HUES64 (cell line): ENCODE measurements around the gene ACACB.
A peak's percentile ranks its signal among the peaks of the same experiment; 100 is the strongest.

Experiments used
- H3K27ac ChIP-seq: 2 replicates; pipeline ENCODE4 v1.7.0; 2013; ENCODE audit warnings: low read depth, low read length, inconsistent platforms
- H3K27me3 ChIP-seq: 2 replicates; pipeline ENCODE4 v1.6.1; 2013; ENCODE audit warnings: mild to moderate bottlenecking, low read length; ENCODE audit not compliant: insufficient read depth
- H3K36me3 ChIP-seq: 2 replicates; pipeline ENCODE4 v1.6.1; 2013; ENCODE audit warnings: mild to moderate bottlenecking, low read length; ENCODE audit not compliant: insufficient read depth
- H3K4me1 ChIP-seq: 2 replicates; pipeline ENCODE4 v1.6.1; 2013; ENCODE audit warnings: mild to moderate bottlenecking, low read length, moderate library complexity; ENCODE audit not compliant: insufficient read depth
- H3K4me3 ChIP-seq: 2 replicates; pipeline ENCODE4 v1.5.1; 2013; ENCODE audit warnings: mild to moderate bottlenecking, low read length, moderate library complexity
- H3K9ac ChIP-seq: 2 replicates; pipeline ENCODE4 v1.6.1; 2013; ENCODE audit warnings: mild to moderate bottlenecking, low read depth, low read length
- H3K9me3 ChIP-seq: 2 replicates; pipeline ENCODE4 v1.6.1; 2013; ENCODE audit warnings: low read depth, low read length; ENCODE audit not compliant: insufficient read depth
- WGBS: fragments of 150-250, 120-280 bp; methylation state at CpG from one replicate; pipeline ENCODE4 v1.1.7; 2013; ENCODE audit warnings: missing lambda C conversion rate; 5-methylcytosine and 5-hydroxymethylcytosine counted together

Gene ACACB

GRCh38 chr12:109110988-109111495 is 5.3 kb upstream of the ACACB start:
- Histone ChIP-seq H3K9me3 (no peaks in the 10 kb centered on the region), H3K4me3 (peak overlapping the region; percentile 61), H3K27ac (peak overlapping the region; percentile 65), H3K27me3 (no peaks in the 10 kb centered on the region), H3K9ac (peak overlapping the region; percentile 54), H3K36me3 (peaks cover 43% of the 10 kb centered on the region), H3K4me1 (peaks cover 16% of the 10 kb centered on the region)
- WGBS, result 18% methylated on average over 28 of the region's 28 CpGs

DNA sequence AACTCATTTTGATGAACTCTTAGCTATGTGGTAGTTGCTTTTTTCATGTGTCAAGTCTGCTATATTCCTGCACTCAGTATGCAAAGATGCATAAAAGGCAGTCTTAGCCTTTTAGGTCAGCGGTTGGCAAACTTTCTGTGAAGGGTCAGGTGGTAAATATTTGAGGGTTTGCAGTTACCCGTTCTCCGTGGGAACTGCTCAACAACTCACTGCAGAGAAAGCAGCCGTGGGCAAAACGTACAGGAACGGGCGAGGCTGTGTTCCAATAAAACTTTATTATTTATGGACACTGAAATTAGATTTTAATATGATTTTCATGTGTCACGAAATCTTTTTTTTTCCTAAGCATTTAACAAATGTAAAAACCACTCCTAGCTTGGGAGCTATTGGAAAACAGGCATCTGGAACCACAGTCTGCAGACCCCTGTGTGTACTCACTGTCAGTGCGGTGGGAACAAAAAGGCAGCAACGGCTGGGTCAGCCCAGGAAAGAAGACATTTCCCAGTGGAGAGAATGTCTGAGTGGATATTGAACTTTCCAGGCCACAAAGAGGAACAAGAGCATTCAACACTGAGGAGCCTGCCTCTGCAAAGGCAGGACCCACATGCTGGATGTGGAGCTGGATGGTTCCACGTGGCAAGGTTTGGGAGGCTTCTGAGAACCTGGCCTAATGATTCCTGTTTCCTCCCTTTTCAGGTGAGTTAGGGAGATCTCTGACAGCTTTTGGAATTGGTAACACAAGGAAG is 3.5 kb upstream of the ACACB start:
- H3K36me3 ChIP-seq, result peaks cover 26% of the 10 kb centered on the region
- no peaks in the 10 kb centered on the region for H3K9me3 ChIP-seq
- H3K27ac ChIP-seq, result no peak overlapping the region
- WGBS, result 95% methylated on average over 10 of the region's 11 CpGs
- no peak overlapping the region for H3K4me3 ChIP-seq
- no peaks in the 10 kb centered on the region for H3K27me3 ChIP-seq
- H3K9ac ChIP-seq, result no peak overlapping the region
- peaks cover 18% of the 10 kb centered on the region for H3K4me1 ChIP-seq

- Histone ChIP-seq H3K4me3 (no peak overlapping the region), H3K9me3 (no peaks in the 10 kb centered on the region), H3K9ac (no peak overlapping the region), H3K36me3 (peaks cover 18% of the 10 kb centered on the region), H3K27ac (no peak overlapping the region), H3K4me1 (peaks cover 18% of the 10 kb centered on the region), H3K27me3 (no peaks in the 10 kb centered on the region)
- 94% methylated on average over 5 of the region's 5 CpGs for WGBS
Observed at GRCh38 chr12:109113661-109114321, 2.6 kb upstream of the ACACB start.

- Histone ChIP-seq H3K4me1 (peaks cover 18% of the 10 kb centered on the region), H3K4me3 (no peak overlapping the region), H3K27ac (no peak overlapping the region), H3K27me3 (no peaks in the 10 kb centered on the region), H3K9ac (no peak overlapping the region), H3K36me3 (peaks cover 12% of the 10 kb centered on the region), H3K9me3 (no peaks in the 10 kb centered on the region)
- 96% methylated on average over 2 of the region's 2 CpGs for WGBS
Observed at GRCh38 chr12:109114644-109115043, 1.7 kb upstream of the ACACB start.

GRCh38 chr12:109115404-109115757 is 1.0 kb upstream of the ACACB start:
- Histone ChIP-seq H3K9ac (no peak overlapping the region), H3K36me3 (peaks cover 4% of the 10 kb centered on the region), H3K4me1 (peaks cover 15% of the 10 kb centered on the region), H3K4me3 (no peak overlapping the region), H3K27ac (no peak overlapping the region), H3K27me3 (no peaks in the 10 kb centered on the region), H3K9me3 (no peaks in the 10 kb centered on the region)
- 90% methylated on average over 3 of the region's 3 CpGs for WGBS

- Histone ChIP-seq H3K9ac (no peak overlapping the region), H3K27ac (no peak overlapping the region)
Observed at GRCh38 chr12:109116611-109116949, 193 bp downstream of the ACACB start.

GRCh38 chr12:109120095-109120494 is 3.7 kb downstream of the ACACB start:
- Histone ChIP-seq H3K27ac (no peak overlapping the region), H3K4me3 (no peak overlapping the region), H3K27me3 (no peaks in the 10 kb centered on the region), H3K36me3 (no peaks in the 10 kb centered on the region), H3K9me3 (no peaks in the 10 kb centered on the region), H3K4me1 (peaks cover 10% of the 10 kb centered on the region; the same call in 1 of the 2 replicates), H3K9ac (no peak overlapping the region)
- WGBS, result 92% methylated on average over 2 of the region's 2 CpGs

More at GRCh38 chr12:109116611-109116949, 193 bp downstream of the ACACB start:
- peaks cover 10% of the 10 kb centered on the region; the same call in 1 of the 2 replicates for H3K4me1 ChIP-seq
- no peaks in the 10 kb centered on the region for H3K9me3 ChIP-seq
- 91% methylated on average over 12 of the region's 12 CpGs for WGBS
- H3K36me3 ChIP-seq, result no peaks in the 10 kb centered on the region
- H3K4me3 ChIP-seq, result no peak overlapping the region
- no peaks in the 10 kb centered on the region for H3K27me3 ChIP-seq

DNA sequence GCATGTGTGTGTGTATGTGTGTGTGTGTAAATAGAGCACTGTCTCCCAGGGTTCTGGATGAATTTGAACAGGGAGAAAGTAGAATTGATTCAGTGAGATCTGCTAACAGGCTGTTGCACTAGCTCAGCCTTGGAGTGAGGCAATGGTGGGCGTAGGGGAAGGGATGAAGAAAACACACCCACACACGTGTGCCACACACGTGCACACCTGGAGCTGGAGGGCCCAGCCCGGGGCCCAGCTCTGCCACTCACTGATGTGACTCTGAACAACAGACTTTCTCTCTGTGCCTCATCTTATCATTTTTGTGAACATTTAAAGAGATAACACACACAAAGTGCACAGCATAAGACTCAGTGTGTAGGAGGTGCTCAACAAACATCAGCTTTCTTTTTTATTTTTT is 4.2 kb downstream of the ACACB start:
- no peak overlapping the region for H3K9ac ChIP-seq
- H3K27ac ChIP-seq, result no peak overlapping the region
- H3K27me3 ChIP-seq, result no peaks in the 10 kb centered on the region
- no peak overlapping the region for H3K4me3 ChIP-seq
- peaks cover 7% of the 10 kb centered on the region; the same call in 1 of the 2 replicates for H3K4me1 ChIP-seq
- 82% methylated on average over 4 of the region's 4 CpGs for WGBS
- no peaks in the 10 kb centered on the region for H3K9me3 ChIP-seq
- no peaks in the 10 kb centered on the region for H3K36me3 ChIP-seq

DNA sequence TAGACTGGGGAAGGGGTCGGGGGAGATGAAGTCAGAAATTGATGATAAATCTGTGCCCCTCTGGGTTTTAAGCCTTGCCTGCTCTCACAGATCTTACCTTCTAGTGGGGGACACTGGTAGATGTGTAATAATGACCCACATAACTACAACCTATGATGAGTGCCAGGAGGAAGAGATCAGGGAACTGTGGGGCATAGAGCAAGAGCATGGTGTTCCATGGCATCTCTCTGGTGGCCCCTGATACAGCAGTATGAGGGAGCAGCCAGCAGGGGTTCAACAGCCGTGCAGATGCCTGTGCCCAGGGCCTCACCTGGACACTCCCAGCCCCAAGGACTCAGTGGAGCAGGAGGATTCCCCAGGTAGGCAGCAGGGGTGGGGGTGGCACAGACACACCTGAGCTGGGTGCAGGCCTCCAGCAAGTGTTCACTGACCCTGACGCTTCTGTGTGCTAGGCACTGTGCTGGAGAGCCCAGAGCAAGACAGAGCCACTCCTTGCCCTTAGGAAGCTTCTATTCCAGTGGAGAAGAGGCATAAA is 5.0 kb downstream of the ACACB start:
- no peaks in the 10 kb centered on the region for H3K4me1 ChIP-seq
- no peaks in the 10 kb centered on the region for H3K36me3 ChIP-seq
- no peaks in the 10 kb centered on the region for H3K9me3 ChIP-seq
- H3K9ac ChIP-seq, result no peak overlapping the region
- no peaks in the 10 kb centered on the region for H3K27me3 ChIP-seq
- WGBS, result 84% methylated on average over 3 of the region's 3 CpGs
- H3K4me3 ChIP-seq, result no peak overlapping the region
- H3K27ac ChIP-seq, result no peak overlapping the region

- Histone ChIP-seq H3K36me3 (no peaks in the 10 kb centered on the region), H3K27me3 (no peaks in the 10 kb centered on the region), H3K4me1 (no peaks in the 10 kb centered on the region), H3K9me3 (no peaks in the 10 kb centered on the region), H3K27ac (no peak overlapping the region), H3K4me3 (no peak overlapping the region), H3K9ac (no peak overlapping the region)
- 88% methylated on average over 12 of the region's 12 CpGs for WGBS
Observed at GRCh38 chr12:109124878-109125648, 8.7 kb downstream of the ACACB start.

DNA sequence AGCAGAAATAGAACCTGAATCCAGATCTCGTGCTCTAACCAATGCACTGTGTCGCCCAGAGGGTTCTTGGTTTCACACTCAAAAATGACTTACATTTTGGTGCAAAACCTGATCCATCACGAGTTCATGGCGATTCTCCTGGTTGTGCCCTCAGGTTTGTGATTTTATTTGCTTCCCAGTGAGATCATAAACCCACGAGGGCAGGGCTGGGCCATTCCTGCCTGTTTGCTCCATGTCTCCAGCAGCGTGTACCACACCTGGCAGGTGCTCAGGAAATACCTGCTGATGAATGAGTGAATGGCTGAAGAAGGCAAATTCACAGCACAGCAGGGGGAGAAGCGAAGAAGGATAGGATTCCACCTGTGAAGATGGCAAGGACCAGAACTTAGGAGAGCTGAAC is 9.4 kb downstream of the ACACB start:
- Histone ChIP-seq H3K4me1 (no peaks in the 10 kb centered on the region), H3K27ac (no peak overlapping the region), H3K4me3 (no peak overlapping the region), H3K9me3 (no peaks in the 10 kb centered on the region), H3K27me3 (no peaks in the 10 kb centered on the region), H3K9ac (no peak overlapping the region), H3K36me3 (no peaks in the 10 kb centered on the region)
- 90% methylated on average over 7 of the region's 7 CpGs for WGBS
